HG03095 (cell line): Measurements from ENCODE around the gene ABRACL.
"Not testable (repeated sequence)": the region's sequence is repeated elsewhere in the genome, so short reads cannot be mapped to it uniquely, and the experiment has no call there.

Experiments used
- ATAC-seq: cut with Tn5 transposase; IDR thresholded peaks from one replicate; pipeline ENCODE4 v1.9.1; 2021; ENCODE audit warnings: moderate library complexity; ENCODE audit not compliant: unreplicated experiment

The ABRACL gene, protein sequence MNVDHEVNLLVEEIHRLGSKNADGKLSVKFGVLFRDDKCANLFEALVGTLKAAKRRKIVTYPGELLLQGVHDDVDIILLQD

DNA sequence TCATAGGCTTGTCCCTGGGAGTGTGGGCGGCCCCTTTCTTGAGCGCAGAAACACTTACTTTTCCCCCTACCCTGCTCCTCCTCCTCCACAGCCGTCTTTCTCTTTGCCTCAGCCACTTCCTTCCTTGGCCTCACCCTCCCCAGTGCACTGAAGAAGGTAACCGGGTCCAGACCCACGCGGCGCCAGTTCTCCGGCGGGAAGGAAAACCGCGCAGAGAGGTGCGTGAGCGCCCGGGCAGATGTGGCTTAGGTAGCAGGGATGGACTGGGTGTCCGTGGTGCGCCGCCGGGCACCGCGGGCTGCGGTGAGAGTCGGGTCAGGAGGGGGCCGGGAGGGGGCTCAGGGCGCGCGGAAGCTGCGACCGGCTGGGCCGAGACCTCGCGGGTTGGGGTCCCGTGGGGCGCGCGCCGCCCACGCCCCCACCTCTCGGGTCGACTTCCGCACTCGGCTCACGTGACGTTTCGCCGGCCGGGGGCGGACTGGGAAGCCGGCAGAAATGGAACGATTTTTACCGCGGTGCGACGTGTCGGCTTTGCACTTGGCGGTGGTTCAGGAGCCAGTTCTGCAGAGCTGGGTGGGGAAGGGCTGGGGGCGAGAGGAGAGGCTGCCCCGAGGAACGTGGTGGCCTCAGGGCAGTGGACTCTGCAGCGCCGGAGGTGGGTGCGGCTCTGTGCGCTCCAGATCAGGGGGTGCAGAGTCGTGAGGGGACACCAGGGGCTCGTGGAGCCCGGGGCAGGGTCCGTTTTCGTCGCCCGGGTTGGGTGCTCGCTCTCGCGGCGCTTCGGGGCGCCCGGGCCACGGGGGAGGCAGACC, at the start of gene ABRACL:
Gene ABRACL, plus strand, starts transcription at position 88 of the 812 bp plus-strand sequence. CDS start 5,416 bp downstream, outside the sequence.
- ATAC-seq, result peak; percentile 62

- no peak for ATAC-seq
Measured at GRCh38 chr6:138979365-138979764, 49.2 kb upstream of the ABRACL start.

DNA sequence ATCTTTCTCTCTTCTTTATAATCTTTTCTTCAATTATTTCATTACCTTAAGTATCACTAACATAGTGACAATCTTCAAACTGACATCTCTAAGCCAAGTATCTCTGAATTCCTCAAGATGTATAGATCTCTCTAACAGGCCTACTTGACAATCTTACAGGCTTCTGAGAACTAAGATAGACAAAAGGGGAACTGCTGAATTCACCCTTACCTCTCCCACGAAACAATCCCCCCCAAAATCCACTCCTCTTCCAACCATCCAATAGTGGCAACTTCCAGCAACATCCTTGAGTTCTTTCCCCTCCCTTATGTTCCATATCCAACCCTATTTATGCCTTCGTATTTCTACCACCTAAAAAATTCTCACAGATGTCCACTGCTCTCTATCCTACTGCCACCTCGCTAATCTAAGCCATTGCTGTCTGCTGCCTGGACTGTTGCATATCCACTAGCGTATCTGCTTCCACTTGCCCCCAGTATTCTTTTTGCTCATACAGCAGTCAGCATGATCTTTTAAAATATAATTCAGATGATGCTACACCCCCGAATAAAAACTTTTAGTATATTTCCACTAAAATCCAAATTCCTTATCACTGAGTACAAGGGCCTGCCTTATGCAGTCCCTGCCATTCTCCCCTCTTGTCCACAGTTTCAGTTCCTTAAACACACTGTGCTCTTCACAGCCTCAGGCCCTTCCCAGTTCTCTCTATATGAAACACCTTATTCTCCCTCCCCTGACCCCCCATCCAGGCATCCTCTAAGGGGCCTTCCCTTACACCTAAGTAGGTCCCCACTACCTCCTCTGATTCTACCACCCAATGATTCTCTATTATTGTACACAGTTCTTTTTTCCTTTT, 48.5 kb upstream of the ABRACL start:
- ATAC-seq, result peak; percentile 49

GRCh38 chr6:138981416-138981815, 47.1 kb upstream of the ABRACL start:
- no peak for ATAC-seq

- no peak for ATAC-seq
Measured at GRCh38 chr6:138986578-138986977, 42.0 kb upstream of the ABRACL start.

GRCh38 chr6:138987080-138987642, 41.4 kb upstream of the ABRACL start:
- ATAC-seq, result peak; percentile 22

DNA sequence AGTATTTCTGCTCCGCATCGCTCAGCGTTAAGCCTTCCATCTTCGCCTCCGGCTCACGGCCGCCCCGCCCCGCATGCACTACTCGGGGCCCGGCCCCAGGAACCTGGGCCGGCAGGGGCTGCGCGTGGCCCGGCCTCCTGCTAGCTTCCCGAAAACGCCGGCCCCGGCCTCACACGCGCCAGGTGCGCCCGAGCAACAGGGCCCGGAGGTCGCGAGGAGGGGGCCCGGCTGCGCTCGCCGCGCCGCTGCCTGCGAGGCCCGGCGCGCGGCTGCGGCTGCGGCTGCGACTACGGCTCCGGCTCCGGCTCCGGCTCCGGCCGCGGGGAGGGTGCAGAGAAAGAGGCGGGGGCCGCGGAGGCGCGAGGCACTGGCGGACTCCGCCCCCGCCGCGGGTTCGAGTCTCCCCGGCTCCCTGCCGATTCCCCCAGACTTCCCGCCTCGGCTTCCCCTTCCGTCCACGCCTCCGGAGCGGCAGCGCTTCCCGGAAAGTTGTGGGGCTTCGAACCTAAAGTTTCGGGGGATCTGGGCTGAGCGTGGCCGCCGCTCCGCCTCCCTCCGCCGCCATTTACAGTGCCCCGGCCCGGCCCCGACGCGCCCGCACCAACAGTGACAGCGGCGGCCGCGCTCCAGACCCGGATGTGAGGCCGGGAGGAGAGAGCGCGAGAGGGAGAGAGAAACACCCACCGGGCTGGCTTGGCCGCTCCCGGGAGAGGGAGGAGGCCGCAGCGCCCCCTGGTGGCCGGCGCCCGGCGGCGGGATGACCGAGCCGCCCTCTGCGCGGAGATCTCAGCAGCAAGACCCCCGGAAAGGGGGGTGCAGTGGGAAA, 40.7 kb upstream of the ABRACL start, which contains the start of gene REPS1:
Gene REPS1, minus strand, starts transcription at position 611 of the 826 bp plus-strand sequence. Its CDS starts 571 bp downstream, at position 40.
- peak; percentile 91 for ATAC-seq

DNA sequence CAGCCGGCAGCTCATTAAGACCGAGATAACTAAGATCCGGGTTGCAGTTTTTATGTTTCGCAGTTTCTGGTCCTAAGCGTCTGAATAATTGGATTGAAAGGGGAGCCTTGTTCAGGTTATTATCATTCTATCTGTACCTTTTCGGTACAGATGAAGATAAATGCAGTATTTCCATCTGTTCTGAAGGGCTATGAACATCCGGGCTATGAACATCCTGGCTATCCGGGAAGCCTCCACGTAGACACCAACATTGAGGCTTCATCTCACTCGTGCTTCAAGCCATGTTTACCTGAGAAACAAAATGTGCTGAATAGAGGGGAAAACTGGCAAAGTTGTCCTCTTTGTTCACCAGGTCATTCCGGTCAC, 40.1 kb upstream of the ABRACL start:
- ATAC-seq, result peak; percentile 12

GRCh38 chr6:138989098-138989983, 39.2 kb upstream of the ABRACL start:
- ATAC-seq, result no peak

DNA sequence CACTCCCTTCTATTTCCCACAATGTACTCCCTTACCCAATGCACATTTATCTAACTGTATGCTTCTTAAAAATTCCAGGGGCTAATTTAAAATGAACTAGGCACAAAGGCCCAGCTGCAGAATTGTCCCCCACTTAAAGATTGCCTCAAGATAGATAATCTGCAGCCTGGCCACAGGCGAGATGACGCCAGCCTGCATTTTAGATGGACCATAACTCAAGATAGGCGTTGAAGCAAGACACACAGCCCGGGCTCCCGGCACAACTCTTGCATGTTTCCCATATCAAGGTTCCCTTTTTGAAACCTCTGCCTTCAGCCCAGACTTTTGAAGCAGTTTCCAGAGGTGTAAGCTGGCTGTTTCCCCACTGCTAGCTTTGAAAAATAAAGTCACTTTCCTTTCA, 37.3 kb upstream of the ABRACL start:
- no peak for ATAC-seq

DNA sequence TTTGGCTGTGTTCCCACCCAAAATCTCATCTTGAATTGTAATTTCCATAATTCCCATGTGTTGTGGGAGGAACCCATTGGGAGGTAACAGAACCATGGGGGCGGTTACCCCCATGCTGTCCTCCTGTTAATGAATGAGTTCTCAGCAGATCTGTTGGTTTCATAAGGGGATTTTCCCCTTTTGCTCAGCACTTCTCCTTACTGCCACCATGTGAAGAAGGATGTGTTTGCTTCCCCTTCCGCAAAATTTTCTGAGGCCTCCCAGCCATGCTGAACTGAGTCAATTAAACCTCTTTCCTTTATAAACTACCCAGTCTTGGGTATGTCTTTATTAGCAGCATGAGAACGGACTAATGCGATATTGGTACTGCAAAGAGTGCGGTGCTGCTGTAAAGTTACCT, 35.6 kb upstream of the ABRACL start:
- not testable (repeated sequence) for ATAC-seq

- not testable (repeated sequence) for ATAC-seq
Measured at GRCh38 chr6:138993410-138993809, 35.1 kb upstream of the ABRACL start.

DNA sequence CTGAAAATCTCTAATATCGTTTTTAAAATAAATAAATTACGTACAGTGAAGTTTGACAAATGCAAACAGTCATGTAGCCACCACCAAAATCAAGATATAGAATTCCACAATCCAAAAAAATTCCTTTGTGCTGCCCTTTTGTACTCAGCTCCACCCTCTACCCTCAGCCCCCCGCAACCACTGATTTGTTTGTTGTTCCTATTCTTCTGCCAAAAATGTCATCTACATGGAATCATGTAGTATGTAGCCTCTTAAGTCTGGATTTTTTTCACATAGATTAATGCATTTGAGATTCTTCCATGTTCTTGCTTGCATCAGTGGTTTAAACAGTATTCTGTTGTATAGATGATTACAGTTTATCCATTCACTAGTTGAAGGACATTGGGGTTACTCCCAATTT, 32.0 kb upstream of the ABRACL start:
- ATAC-seq, result no peak

DNA sequence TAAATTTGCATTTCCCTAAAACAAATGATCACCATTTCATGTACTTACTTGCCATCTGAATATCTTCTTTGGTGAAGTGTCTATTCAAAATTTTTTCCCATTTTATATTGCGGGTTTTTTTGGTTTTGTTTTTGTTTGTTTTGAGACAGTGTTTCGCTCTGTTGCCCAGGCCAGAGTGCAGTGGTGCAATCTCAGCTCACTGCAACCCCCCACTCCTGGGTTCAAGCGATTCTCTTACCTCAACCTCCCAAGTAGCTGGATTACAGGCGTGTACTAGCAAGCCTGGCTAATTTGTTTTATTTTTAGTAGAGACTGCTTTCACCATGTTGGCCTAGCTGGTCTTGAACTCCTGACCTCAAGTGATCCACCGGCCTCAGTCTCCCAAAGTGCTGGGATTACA, 31.4 kb upstream of the ABRACL start:
- no peak for ATAC-seq

- no peak for ATAC-seq
Measured at GRCh38 chr6:138999949-139000725, 28.4 kb upstream of the ABRACL start.

GRCh38 chr6:139003751-139004150, 24.8 kb upstream of the ABRACL start:
- no peak for ATAC-seq

GRCh38 chr6:139006477-139006876, 22.1 kb upstream of the ABRACL start:
- no peak for ATAC-seq

DNA sequence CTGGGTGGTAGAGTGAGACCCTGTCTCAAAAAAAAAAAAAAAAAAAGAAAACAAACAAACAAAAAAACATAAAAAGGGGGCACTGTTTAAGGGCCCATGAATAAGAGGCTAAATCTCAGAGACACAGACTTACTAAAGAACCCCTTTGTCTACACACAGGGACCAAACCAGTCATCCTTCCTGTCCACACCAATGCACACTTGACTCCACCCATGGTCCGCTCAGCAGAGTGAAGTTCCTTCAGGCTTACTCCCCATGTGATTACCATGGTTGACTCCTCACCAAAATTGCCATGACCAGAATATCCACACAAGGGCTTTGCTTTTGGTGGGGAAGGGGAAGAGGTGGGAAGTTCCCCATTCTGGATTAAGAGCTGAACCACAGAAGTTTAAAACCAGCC, 21.1 kb upstream of the ABRACL start:
- no peak for ATAC-seq

GRCh38 chr6:139008117-139008516, 20.4 kb upstream of the ABRACL start:
- ATAC-seq, result no peak
